H1 (cell line): ENCODE results near the gene FAR1. TPM values are rescaled to one million over a fixed set of nuclear protein-coding genes. Genes with fewer than 3 reads are reported as not detected.

ENCODE experiments used
- CTCF ChIA-PET: fragments of 300-600 bp; sonication (Branson Sonifier 250); formaldehyde crosslinking; loops from one replicate; lab custom pipeline; 2021; ENCODE audit not compliant: partially characterized antibody; lab: Charles Lee
- POLR2A ChIA-PET: fragments of 300-600 bp; sonication (Branson Sonifier 250); formaldehyde crosslinking; loops from one replicate; lab custom pipeline; 2021; ENCODE audit warnings: inconsistent platforms; ENCODE audit not compliant: partially characterized antibody; lab: Charles Lee
- DNase-seq, 2 experiments: peaks; one replicate each; pipeline versions ENCODE4 v3.0.0 to v3.0.0-alpha.2; 2010 to 2022; ENCODE audit warnings: low spot score in 2 of 2, low read depth in 1 of 2, mixed read lengths in 1 of 2
- FAIRE-seq: peaks from 2 replicates; lab custom pipeline; 2011; peaks lifted over from hg19 to GRCh38; lab: Jason Lieb, UNC
- H2AFZ ChIP-seq: 2 replicates; pipeline ENCODE4 v1.8.1; 2012; ENCODE audit warnings: low read length, inconsistent platforms
- H2AK5ac ChIP-seq: 2 replicates; pipeline ENCODE4 v1.6.1; 2013; ENCODE audit warnings: low read depth, low read length
- H2BK120ac ChIP-seq: replicated peaks from 2 replicates; pipeline ENCODE3; 2013; ENCODE audit warnings: low read depth, low read length, inconsistent platforms
- H2BK12ac ChIP-seq: 2 replicates; pipeline ENCODE4 v1.6.1; 2013; ENCODE audit warnings: low read depth, low read length
- H2BK15ac ChIP-seq: 2 replicates; pipeline ENCODE4 v1.6.1; 2013; ENCODE audit warnings: low read length
- H2BK20ac ChIP-seq: 2 replicates; pipeline ENCODE4 v1.6.1; 2013; ENCODE audit warnings: low read length
- H2BK5ac ChIP-seq: 2 replicates; pipeline ENCODE4 v1.6.1; 2013; ENCODE audit warnings: low read depth, low read length
- H3K14ac ChIP-seq: 2 replicates; pipeline ENCODE4 v1.6.1; 2013; ENCODE audit warnings: inconsistent platforms; ENCODE audit not compliant: insufficient read length
- H3K18ac ChIP-seq: 2 replicates; pipeline ENCODE4 v1.6.1; 2013; ENCODE audit warnings: low read length; ENCODE audit errors: extremely low read depth
- H3K23ac ChIP-seq: 2 replicates; pipeline ENCODE4 v1.6.1; 2013; ENCODE audit warnings: inconsistent platforms; ENCODE audit not compliant: insufficient read length
- H3K23me2 ChIP-seq: 2 replicates; pipeline ENCODE4 v1.6.1; 2013; ENCODE audit warnings: low read depth, low read length
- H3K27ac ChIP-seq: 2 replicates; pipeline ENCODE4 v1.6.1; 2011; ENCODE audit warnings: low read depth, low read length, inconsistent platforms
- H3K27me3 ChIP-seq, 4 experiments: replicated peaks in 1 of 4; 1 replicate in 1 of 4; 2 replicates in 3 of 4; pipeline versions ENCODE4 v1.6.1 to v1.8.1; 2011 to 2013; ENCODE audit warnings: low read length in 3 of 4, mild to moderate bottlenecking in 3 of 4, inconsistent platforms in 2 of 4, mixed read lengths in 2 of 4, moderate library complexity in 1 of 4; ENCODE audit not compliant: control insufficient read depth in 3 of 4, insufficient read depth in 3 of 4; ENCODE audit errors: extremely low read depth in 1 of 4
- H3K36me3 ChIP-seq, 4 experiments: 2 replicates each; pipeline versions ENCODE4 v1.6.1 to v1.8.1; 2011 to 2013; ENCODE audit warnings: mild to moderate bottlenecking in 4 of 4, low read length in 3 of 4, moderate library complexity in 2 of 4, control low read depth in 1 of 4, inconsistent platforms in 1 of 4; ENCODE audit not compliant: insufficient read depth in 4 of 4, control insufficient read depth in 2 of 4
- H3K4ac ChIP-seq: replicated peaks from 2 replicates; pipeline ENCODE3; 2013; ENCODE audit warnings: low read length, low read depth, mixed read lengths, inconsistent platforms; ENCODE audit not compliant: insufficient read length
- H3K4me1 ChIP-seq, 4 experiments: replicated peaks in 1 of 4; 1 replicate in 1 of 4; 2 replicates in 3 of 4; pipeline versions ENCODE4 v1.6.1 to v1.8.1; 2011 to 2013; ENCODE audit warnings: low read length in 3 of 4, inconsistent platforms in 2 of 4, mixed read lengths in 1 of 4; ENCODE audit not compliant: insufficient read depth in 4 of 4, control insufficient read depth in 3 of 4
- H3K4me2 ChIP-seq, 2 experiments: 2 replicates each; pipeline versions ENCODE4 v1.6.1 to v1.8.1; 2011 to 2013; ENCODE audit warnings: low read depth in 2 of 2, low read length in 2 of 2, control low read depth in 1 of 2, inconsistent platforms in 1 of 2, mild to moderate bottlenecking in 1 of 2; ENCODE audit not compliant: insufficient read depth in 1 of 2
- H3K4me3 ChIP-seq, 4 experiments: fragments of 200-600, 300-600 bp in 1 of 4; sonication (generic), shearing (Covaris generic), sonication (Bioruptor Twin) in 1 of 4; 2 replicates each; pipeline versions ENCODE4 v1.5.1 to v1.8.1; 2011 to 2016; ENCODE audit warnings: low read length in 4 of 4, low read depth in 3 of 4, control low read depth in 2 of 4, inconsistent platforms in 2 of 4, mild to moderate bottlenecking in 2 of 4, mixed read lengths in 1 of 4, moderate library complexity in 1 of 4; ENCODE audit not compliant: insufficient read depth in 2 of 4; ENCODE audit errors: extremely low read depth in 1 of 4
- H3K56ac ChIP-seq: replicated peaks from 2 replicates; pipeline ENCODE3; 2013; ENCODE audit warnings: low read depth, mild to moderate bottlenecking, mixed read lengths, low read length, inconsistent platforms; ENCODE audit not compliant: insufficient read length
- H3K79me1 ChIP-seq: 2 replicates; pipeline ENCODE4 v1.6.1; 2013; ENCODE audit warnings: low read depth, low read length, control low read depth
- H3K79me2 ChIP-seq, 2 experiments: 2 replicates each; pipeline versions ENCODE4 v1.6.1 to v1.8.1; 2012 to 2013; ENCODE audit warnings: low read length in 2 of 2, mild to moderate bottlenecking in 2 of 2, inconsistent platforms in 1 of 2; ENCODE audit not compliant: insufficient read depth in 2 of 2, control insufficient read depth in 1 of 2
- H3K9ac ChIP-seq, 4 experiments: replicated peaks in 1 of 4; 1 replicate in 1 of 4; 2 replicates in 3 of 4; pipeline versions ENCODE4 v1.6.1 to v1.8.1; 2011 to 2013; ENCODE audit warnings: low read depth in 3 of 4, low read length in 3 of 4, control low read depth in 2 of 4, mild to moderate bottlenecking in 2 of 4, moderate library complexity in 2 of 4, inconsistent platforms in 1 of 4; ENCODE audit errors: extremely low read depth in 1 of 4
- H3K9me3 ChIP-seq, 2 experiments: 2 replicates each; pipeline versions ENCODE4 v1.6.1 to v1.8.1; 2012 to 2013; ENCODE audit warnings: mild to moderate bottlenecking in 2 of 2, moderate library complexity in 2 of 2, control low read depth in 1 of 2, inconsistent platforms in 1 of 2, low read depth in 1 of 2, low read length in 1 of 2, mixed read lengths in 1 of 2; ENCODE audit not compliant: insufficient read depth in 2 of 2
- H4K20me1 ChIP-seq, 2 experiments: replicated peaks in 1 of 2; 2 replicates each; pipeline versions ENCODE3 to v1.8.1; 2011 to 2013; ENCODE audit warnings: inconsistent platforms in 2 of 2, low read length in 2 of 2, mild to moderate bottlenecking in 1 of 2; ENCODE audit not compliant: insufficient read depth in 2 of 2, control insufficient read depth in 1 of 2
- H4K5ac ChIP-seq: 2 replicates; pipeline ENCODE4 v1.6.1; 2013; ENCODE audit warnings: low read length, low read depth, mixed read lengths, inconsistent platforms; ENCODE audit not compliant: insufficient read length
- H4K8ac ChIP-seq: 2 replicates; pipeline ENCODE4 v1.8.0; 2013; ENCODE audit warnings: mild to moderate bottlenecking, moderate library complexity, low read length, inconsistent platforms; ENCODE audit not compliant: insufficient read depth; ENCODE audit errors: extremely low read depth
- H4K91ac ChIP-seq: replicated peaks from 2 replicates; pipeline ENCODE3; 2013; ENCODE audit warnings: low read length, mixed read lengths, inconsistent platforms; ENCODE audit not compliant: insufficient read length
- WGBS, 2 experiments: shearing (Covaris generic) in 1 of 2; methylation state at CpG; one replicate each; pipeline versions ENCODE4 v1.1.6 to v1.1.7; 2013 to 2015; ENCODE audit warnings: low lambda C conversion rate in 2 of 2, mixed read lengths in 2 of 2, inconsistent platforms in 1 of 2, low coverage in 1 of 2, missing lambda C conversion rate in 1 of 2; ENCODE audit not compliant: insufficient replicate concordance in 2 of 2, insufficient coverage in 1 of 2, insufficient read length in 1 of 2; ENCODE audit errors: extremely low coverage in 1 of 2, missing lambda C conversion rate in 1 of 2; 5-methylcytosine and 5-hydroxymethylcytosine counted together
- polyA plus RNA-seq, 7 experiments: library from polyadenylated mRNA; depleted of rRNA in 3 of 7; stranded (reverse) in 5 of 7; unstranded in 2 of 7; fragments of >200 nt in 5 of 7; fragments of 200-250 nt in 2 of 7; gene quantifications; 1 replicate in 5 of 7; 2 replicates in 1 of 7; 4 replicates in 1 of 7; pipeline versions ENCODE4 v1.2.1 to v1.2.3, GENCODE V29; 2011 to 2013; ENCODE audit warnings: missing spikeins in 2 of 7, mixed read lengths in 2 of 7
- total RNA-seq: library from RNA; stranded (reverse); fragmentation: NEBNext Ultra II Directional; extraction: Animal tissue kit (Norgen Biotek cat#: 25700); gene quantifications from 2 replicates; pipeline ENCODE4 v1.2.1, GENCODE V29; 2021

Gene FAR1
- total and polyA plus RNA-seq, 2 of the 8 experiments (the other 6 are each of a cell fraction or from before 2014, with no cell fraction given): 29.7 to 68.5 TPM

DNA sequence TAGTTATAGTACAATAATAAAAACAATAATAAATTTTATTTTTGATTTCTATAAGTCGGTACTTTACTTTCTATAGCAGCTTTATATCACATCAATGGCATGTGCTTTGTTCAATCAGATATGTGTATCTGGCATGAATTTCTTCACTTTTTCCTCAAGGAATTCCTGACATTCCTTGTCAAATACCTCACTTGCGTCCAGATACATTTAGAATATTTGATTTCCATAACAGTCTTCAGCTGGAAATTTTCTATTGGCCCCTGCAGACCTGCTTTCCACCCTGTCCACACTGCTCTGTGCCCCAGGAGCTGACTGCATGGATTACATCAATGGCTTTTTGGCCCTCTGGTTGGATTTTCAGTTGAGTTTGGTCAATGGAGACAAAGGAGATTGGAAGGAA is 93.2 kb downstream of the FAR1 start:
- Histone ChIP-seq H3K56ac (no peak overlapping the region), H3K27ac (no peak overlapping the region), H2AK5ac (no peak overlapping the region), H3K79me1 (no peaks in the 10 kb centered on the region), H3K14ac (no peak overlapping the region), H3K23me2 (no peaks in the 10 kb centered on the region), H3K9ac (no peak overlapping the region), H2BK120ac (no peak overlapping the region), H2BK15ac (no peak overlapping the region), H3K36me3 (no peaks in the 10 kb centered on the region), H3K4me3 (no peak overlapping the region), H3K18ac (no peak overlapping the region), H4K91ac (no peak overlapping the region), H3K4ac (no peak overlapping the region), H3K79me2 (no peaks in the 10 kb centered on the region), H4K5ac (no peak overlapping the region), H3K27me3 (no peaks in the 10 kb centered on the region), H2BK20ac (no peak overlapping the region), H4K8ac (no peak overlapping the region), H3K4me1 (peaks cover 0 to 5% (median 0%) of the 10 kb centered on the region in 4 experiments; a peak in 2 of 7 replicates), H3K4me2 (no peak overlapping the region), H4K20me1 (no peaks in the 10 kb centered on the region), H2BK5ac (no peak overlapping the region), H2BK12ac (no peak overlapping the region), H3K23ac (no peak overlapping the region), H3K9me3 (no peaks in the 10 kb centered on the region), H2AFZ (no peak overlapping the region)
- DNase-seq (no peak), FAIRE-seq (no peak)
- CTCF ChIA-PET: interaction anchor here (1.9 to 6.5 kb wide), 2 partner anchors 9 to 275 kb away, joined by 4 to 44 read pairs; no protein-coding TSS in a partner anchor
- 77% methylated on average over 2 of the region's 2 CpGs; no CpG with 5 or more reads in 1 of the 2 experiments for WGBS, 2 experiments
- POLR2A ChIA-PET: no interaction called here
